HG03066 (cell line): ENCODE results near the gene GNAL.
"Not testable (repeated sequence)": the region's sequence is repeated elsewhere in the genome, so short reads cannot be mapped to it uniquely, and the experiment has no call there.

Experiments
- ATAC-seq: cut with Tn5 transposase; IDR thresholded peaks from one replicate; pipeline ENCODE4 v1.9.1; 2021; ENCODE audit warnings: low read depth; ENCODE audit not compliant: unreplicated experiment

The GNAL gene

GRCh38 chr18:11834772-11835171, 145.7 kb downstream of the GNAL start:
- no peak for ATAC-seq

- ATAC-seq, result no peak
Observed at GRCh38 chr18:11839556-11839955, 150.5 kb downstream of the GNAL start.

- no peak for ATAC-seq
Observed at GRCh38 chr18:11840493-11840892, 151.4 kb downstream of the GNAL start.

GRCh38 chr18:11842562-11842961, 153.5 kb downstream of the GNAL start:
- no peak for ATAC-seq

- no peak for ATAC-seq
Observed at GRCh38 chr18:11844436-11844835, 155.4 kb downstream of the GNAL start.

GRCh38 chr18:11845654-11846053, 156.6 kb downstream of the GNAL start:
- ATAC-seq, result no peak

GRCh38 chr18:11847811-11848210, 158.7 kb downstream of the GNAL start:
- ATAC-seq, result no peak

- no peak for ATAC-seq
Observed at GRCh38 chr18:11849279-11849678, 160.2 kb downstream of the GNAL start.

- ATAC-seq, result no peak
Observed at GRCh38 chr18:11849841-11850634, 161.0 kb downstream of the GNAL start.

- ATAC-seq, result peak; percentile 34
Observed at GRCh38 chr18:11850821-11851145, 161.7 kb downstream of the GNAL start.

GRCh38 chr18:11851146-11851805, 162.2 kb downstream of the GNAL start, which contains the start of gene CHMP1B:
Gene CHMP1B, plus strand, starts transcription at chr18:11851413. Its CDS starts 99 bp downstream, at chr18:11851512.
- peak; percentile 91 for ATAC-seq

GRCh38 chr18:11851806-11852337, 162.8 kb downstream of the GNAL start:
- no peak for ATAC-seq

GRCh38 chr18:11854554-11854953, 165.5 kb downstream of the GNAL start:
- not testable (repeated sequence) for ATAC-seq

GRCh38 chr18:11857177-11857887, 168.3 kb downstream of the GNAL start:
- no peak for ATAC-seq

- ATAC-seq, result no peak
Observed at GRCh38 chr18:11859282-11859830, 170.3 kb downstream of the GNAL start.

GRCh38 chr18:11859903-11860407, 170.9 kb downstream of the GNAL start:
- ATAC-seq, result no peak

GRCh38 chr18:11860594-11861450, 171.8 kb downstream of the GNAL start:
- ATAC-seq, result no peak

GRCh38 chr18:11861583-11862288, 172.7 kb downstream of the GNAL start:
- ATAC-seq, result no peak

- ATAC-seq, result no peak
Observed at GRCh38 chr18:11862468-11863137, 173.5 kb downstream of the GNAL start.
